ENCODE measurements around the gene APOA4. TPM values are rescaled to one million over a fixed set of nuclear protein-coding genes. Genes with fewer than 3 reads are reported as not detected.

APOA4 gene
- total RNA-seq, 2 donors from 2014 or later = not detected

DNA sequence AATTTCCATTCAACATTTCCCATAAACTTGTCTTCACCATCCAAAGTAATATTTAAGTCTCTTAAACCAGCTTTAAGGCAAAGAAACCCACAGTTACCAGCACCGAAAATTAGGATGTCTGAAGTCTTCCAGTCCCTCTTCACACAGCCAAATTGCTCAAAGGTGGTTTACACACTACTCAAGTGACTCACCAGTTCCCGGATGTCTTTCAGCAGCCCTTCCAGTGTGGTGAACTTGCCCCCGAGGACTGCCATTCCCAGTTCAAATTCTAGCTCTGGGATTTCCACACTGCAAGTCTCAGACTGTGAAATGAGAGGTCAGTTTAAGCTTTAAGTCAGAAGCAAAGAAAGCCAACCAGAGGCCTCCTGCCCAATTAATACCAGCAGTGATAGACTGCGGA is 40.4 kb downstream of the APOA4 start:
- ATAC-seq (peak; percentile 43 to 58), DNase-seq (ENCODE audit: low spot score in 2 of 2) (no peak)
- Mint-ChIP-seq H3K9me3 (no peaks in the 10 kb centered on the region), H3K27ac (peak overlapping the region in 1 of 2 donors; percentile 49), H3K36me3 (peaks cover 64 to 74% of the 10 kb centered on the region in 2 donors)

DNA sequence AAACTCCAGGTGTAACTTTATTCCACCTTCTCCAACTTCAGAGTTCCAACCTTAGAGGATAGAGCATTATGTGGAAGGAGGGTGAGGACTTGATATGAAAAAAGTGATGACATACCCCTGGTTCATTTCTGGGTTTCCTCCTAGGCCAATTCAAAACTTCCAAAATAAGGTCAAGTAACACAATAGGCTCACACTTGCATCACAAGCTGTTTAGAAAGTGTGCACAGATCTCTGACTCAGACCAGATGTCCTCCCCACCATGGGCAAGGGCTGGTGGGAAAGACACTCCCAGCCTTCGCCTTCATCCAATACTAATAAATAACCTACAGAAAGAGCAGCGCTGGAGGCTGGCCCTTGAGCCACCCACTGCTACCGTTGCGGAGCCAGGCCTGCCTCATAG is 44.5 kb downstream of the APOA4 start:
- Mint-ChIP-seq H3K27ac (peak overlapping the region in 1 of 2 donors; percentile 73), H3K9me3 (no peaks in the 10 kb centered on the region), H3K36me3 (peaks cover 49 to 65% of the 10 kb centered on the region in 2 donors)
- no peak for ATAC-seq
- no peak for DNase-seq (ENCODE audit: low spot score in 2 of 2)

DNA sequence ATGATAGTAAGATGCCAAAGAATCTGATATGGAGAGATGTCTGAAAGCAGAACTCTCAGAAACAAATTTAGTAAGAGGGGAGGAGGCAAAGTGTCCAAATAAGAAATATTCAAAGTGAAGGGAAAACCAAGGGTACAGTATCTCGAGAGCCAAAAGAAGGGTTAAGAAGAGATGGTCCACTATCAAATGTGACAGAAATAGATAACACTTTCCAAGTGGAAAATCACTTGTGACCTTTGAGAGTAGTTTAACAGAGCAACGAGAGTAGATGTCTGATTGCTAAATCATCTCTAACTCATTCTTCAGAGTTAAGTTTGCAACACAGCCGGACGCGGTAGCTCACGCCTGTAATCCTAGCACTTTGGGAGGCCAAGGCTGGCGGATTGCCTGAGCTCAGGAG is 46.0 kb downstream of the APOA4 start:
- H3K9me3 Mint-ChIP-seq = no peaks in the 10 kb centered on the region
- ATAC-seq (no peak), DNase-seq (ENCODE audit: low spot score in 2 of 2) (no peak)
- H3K36me3 Mint-ChIP-seq = peaks cover 42 to 50% of the 10 kb centered on the region in 2 donors
- peak overlapping the region; percentile 22 to 68 for H3K27ac Mint-ChIP-seq

DNA sequence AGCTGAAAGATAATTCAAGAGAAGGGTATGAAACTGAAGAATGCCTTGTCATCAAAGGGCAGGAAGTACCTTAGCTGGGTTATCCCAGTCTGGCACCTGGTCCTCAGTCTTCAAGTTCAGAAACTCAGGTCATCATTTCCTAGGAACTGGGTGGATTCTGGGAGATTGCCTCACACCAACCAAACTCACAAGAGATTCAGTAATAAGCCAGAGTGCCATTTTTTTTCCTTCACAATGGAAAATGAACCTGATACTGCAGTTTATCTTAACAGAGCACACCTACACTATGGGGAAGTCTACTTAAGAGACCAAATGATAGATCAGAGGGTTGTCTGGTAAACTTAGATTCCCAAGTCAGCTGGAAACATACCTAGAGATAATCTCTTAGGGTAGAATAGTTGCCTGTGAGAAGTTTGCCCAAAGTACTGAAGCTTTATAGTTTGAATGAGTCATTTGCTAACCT is 46.6 kb downstream of the APOA4 start:
- Mint-ChIP-seq H3K27ac (peak overlapping the region; percentile 22 to 68), H3K36me3 (peaks cover 44 to 47% of the 10 kb centered on the region in 2 donors), H3K9me3 (no peaks in the 10 kb centered on the region)
- ATAC-seq (no peak), DNase-seq (ENCODE audit: low spot score in 2 of 2) (no peak)

DNA sequence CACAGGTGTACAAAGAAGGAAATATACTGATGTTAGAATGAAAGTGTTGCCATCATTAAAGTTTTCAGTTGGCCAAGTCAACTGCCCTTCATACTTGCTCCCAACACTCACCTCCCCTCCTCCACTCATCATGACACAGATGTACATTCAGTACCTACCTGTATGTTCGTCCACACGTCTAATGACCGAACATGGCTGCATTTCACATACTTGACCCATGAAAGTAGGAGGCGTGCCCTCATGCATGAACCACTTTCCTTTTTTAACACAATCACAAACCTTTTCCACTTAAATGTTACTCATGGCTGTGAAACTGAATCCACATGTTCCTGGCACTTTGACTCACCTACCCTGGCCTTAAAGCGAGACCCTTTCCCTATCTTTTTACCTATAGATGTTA is 47.1 kb downstream of the APOA4 start:
- peaks cover 39 to 44% of the 10 kb centered on the region in 2 donors for H3K36me3 Mint-ChIP-seq

DNA sequence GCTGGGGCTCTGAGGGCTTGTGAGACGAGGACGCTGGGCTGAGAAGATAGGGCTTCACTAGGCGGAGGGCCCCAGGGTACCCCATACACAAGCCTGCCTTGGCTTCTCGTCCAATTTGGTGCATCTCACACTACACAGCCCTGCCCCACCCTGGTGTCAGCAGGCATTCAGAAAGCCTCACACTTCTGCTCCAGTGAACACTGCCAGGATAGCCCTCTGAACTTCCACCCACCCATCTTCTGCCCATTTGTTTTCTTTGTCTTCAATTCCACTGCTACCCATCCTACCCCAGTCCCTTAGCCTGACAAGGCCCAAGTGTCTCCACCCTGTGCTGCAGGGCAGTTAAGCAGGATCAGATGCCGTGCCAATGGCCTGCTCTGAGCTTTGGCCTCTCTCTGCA is 48.4 kb downstream of the APOA4 start:
- Mint-ChIP-seq H3K9me3 (no peaks in the 10 kb centered on the region), H3K27ac (peak overlapping the region in 1 of 2 donors; percentile 19), H3K36me3 (peaks cover 39% of the 10 kb centered on the region in 2 donors)
- ATAC-seq (no peak), DNase-seq (ENCODE audit: low spot score in 2 of 2) (no peak)

More for the DNA sequence above, 47.1 kb downstream of the APOA4 start:
- H3K27ac Mint-ChIP-seq = peak overlapping the region; percentile 68 to 78
- H3K9me3 Mint-ChIP-seq = no peaks in the 10 kb centered on the region
- ATAC-seq = no peak
- DNase-seq (ENCODE audit: low spot score in 2 of 2) = no peak

DNA sequence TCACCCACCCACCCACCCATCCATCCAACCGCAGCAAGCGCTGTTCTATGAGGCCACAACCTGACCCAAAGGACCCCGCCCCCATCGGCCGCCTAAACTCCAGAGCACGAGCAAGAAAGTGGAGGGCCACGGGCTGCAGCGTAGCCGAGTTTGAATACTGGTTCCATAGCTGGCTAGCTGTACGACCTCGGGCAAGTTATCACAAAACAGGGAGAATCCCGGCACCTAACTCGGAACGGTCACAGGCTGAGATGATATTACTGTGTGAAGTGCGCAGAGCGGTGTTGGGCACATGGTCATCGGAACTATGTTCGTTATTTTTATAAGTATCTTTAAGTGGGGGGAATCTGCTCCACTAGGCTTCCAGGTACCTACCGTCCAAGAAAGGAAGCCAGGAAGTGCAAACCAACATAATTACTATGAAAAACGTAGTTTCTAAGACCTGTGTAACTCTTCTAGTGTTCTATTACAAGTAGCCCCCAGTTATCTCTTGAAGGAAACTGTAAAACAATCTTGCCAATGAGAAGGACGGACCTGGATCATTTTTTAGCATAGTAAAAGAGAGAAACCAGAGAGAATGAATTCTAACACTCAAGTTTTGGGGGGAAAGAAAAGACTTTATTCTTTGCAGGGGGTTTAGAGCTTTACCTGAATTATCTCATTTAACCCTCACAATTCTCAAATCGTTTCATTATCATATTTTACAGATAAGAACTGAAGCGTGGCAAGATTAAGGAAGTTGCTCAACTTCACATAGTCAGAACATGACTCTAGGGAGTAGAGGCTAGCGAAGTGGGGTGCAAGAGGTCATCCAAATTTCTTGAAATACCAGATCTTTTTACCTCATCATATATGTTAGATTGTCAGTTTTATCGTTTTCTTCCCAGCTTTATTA is 49.7 kb downstream of the APOA4 start:
- ATAC-seq (peak in 1 of 2 donors; percentile 48), DNase-seq (ENCODE audit: low spot score in 2 of 2) (no peak)
- no peaks in the 10 kb centered on the region for H3K9me3 Mint-ChIP-seq
- peaks cover 27 to 30% of the 10 kb centered on the region in 2 donors for H3K36me3 Mint-ChIP-seq
- peak overlapping the region; percentile 92 to 100 for H3K27ac Mint-ChIP-seq

DNA sequence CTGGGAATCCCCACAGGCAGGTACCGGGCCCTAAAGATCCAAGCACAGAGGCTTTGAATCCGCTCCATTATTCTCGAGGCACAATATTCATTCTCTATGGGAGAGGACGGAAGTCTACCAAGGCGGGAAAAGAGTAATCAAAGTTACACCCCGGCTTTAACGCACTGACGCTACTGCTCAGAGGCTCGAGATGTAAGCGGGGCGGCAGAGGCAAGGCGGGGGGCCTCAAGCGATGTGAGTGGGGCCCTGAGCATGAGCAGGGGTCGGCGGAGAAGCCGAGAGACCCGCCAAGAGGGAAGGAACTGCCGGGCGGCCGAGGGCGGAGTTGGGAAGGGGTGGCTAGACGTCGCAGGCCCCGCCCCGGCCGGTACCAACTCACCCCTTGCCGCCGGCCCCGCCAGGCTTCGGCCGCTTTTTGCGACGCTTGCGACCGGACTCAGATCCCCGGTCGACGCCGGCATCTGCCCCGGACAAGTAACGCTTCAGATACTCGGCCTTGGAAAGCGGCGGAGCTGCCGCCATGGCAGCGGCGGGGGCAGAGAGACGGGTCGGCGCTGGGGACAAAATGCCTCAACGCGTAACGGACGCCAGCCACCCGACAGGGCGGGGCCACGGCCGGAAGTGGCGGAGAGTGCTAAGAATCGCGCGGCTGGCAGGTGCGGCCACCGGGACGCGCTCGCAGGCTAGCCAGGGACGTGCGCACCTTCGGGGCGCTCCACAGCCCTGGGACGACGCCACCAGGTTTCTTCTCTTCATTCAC is 50.5 kb downstream of the APOA4 start, which contains the start of gene BUD13:
Gene BUD13 (minus strand): TSS at position 545 of the 760 bp plus-strand sequence. CDS start 23 bp downstream, at position 522.
- ATAC-seq = peak; percentile 89 to 93
- peaks cover 19 to 22% of the 10 kb centered on the region in 2 donors for H3K36me3 Mint-ChIP-seq
- H3K9me3 Mint-ChIP-seq = no peaks in the 10 kb centered on the region
- DNase-seq (ENCODE audit: low spot score in 2 of 2) = peak; percentile 93 to 97
- H3K27ac Mint-ChIP-seq = peak within 1 kb of the TSS; percentile 92 to 100

DNA sequence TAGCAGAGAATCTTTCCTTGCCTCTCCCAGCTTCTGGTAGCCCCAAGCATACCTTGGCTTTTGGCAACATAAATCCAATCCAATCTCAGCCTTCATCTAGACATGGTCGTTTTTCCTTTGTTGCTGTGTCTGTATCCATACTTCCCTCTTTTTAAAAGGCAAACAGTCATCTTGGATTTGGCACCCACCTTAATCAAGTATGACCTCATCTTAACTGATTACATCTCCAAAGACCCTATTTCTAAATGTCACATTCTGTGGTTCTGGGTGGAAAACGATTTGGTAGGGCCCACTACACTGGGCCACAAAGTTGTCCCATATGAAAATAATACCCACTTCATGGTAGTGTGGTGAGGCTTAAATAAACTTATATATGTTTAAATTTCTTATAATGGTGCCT is 51.2 kb downstream of the APOA4 start:
- H3K27ac Mint-ChIP-seq = peak overlapping the region; percentile 92 to 100
- peaks cover 17 to 19% of the 10 kb centered on the region in 2 donors for H3K36me3 Mint-ChIP-seq
- DNase-seq (ENCODE audit: low spot score in 2 of 2) (no peak), ATAC-seq (no peak)
- H3K9me3 Mint-ChIP-seq = no peaks in the 10 kb centered on the region

Other genes starting within 250 kb of the APOA4 start
- 10 to 100 TPM; 29.3 to 42.9 TPM for gene BUD13, start 50.3 kb downstream of the APOA4 start, total RNA-seq
- gene ZPR1, start 35.3 kb downstream of the APOA4 start, total RNA-seq = 10 to 100 TPM; 65.0 to 78.4 TPM
- not detected for gene APOA5, start 31.4 kb downstream of the APOA4 start, total RNA-seq
- gene APOC3, start 6.6 kb upstream of the APOA4 start, total RNA-seq = not detected
- under 1 TPM in 1 of 2 donors, not detected in 1; 0.84 TPM for gene APOA1, start 14.3 kb upstream of the APOA4 start, total RNA-seq

All from activated naive CD4-positive, alpha-beta T cell treated with anti-CD3 and anti-CD28 coated beads, Interleukin-2, amount 50 U/mL, for 72 hours (primary cell).